Effector CD4-positive, alpha-beta T cell (primary cell): ENCODE measurements around the gene INPP5J. TPM values are rescaled to one million over a fixed set of nuclear protein-coding genes. Genes with fewer than 3 reads are reported as not detected.
A peak's percentile ranks its signal among the peaks of the same experiment; 100 is the strongest.
"Not testable (repeated sequence)": the region's sequence is repeated elsewhere in the genome, so short reads cannot be mapped to it uniquely, and the experiment has no call there.

Experiments used
- DNase-seq: peaks from one replicate; pipeline ENCODE4 v3.0.0-alpha.2; 2020
- total RNA-seq: gene quantifications from one replicate; lab custom pipeline; 2026; lab: John Stamatoyannopoulos, UW

INPP5J gene
- total RNA-seq = not detected

DNA sequence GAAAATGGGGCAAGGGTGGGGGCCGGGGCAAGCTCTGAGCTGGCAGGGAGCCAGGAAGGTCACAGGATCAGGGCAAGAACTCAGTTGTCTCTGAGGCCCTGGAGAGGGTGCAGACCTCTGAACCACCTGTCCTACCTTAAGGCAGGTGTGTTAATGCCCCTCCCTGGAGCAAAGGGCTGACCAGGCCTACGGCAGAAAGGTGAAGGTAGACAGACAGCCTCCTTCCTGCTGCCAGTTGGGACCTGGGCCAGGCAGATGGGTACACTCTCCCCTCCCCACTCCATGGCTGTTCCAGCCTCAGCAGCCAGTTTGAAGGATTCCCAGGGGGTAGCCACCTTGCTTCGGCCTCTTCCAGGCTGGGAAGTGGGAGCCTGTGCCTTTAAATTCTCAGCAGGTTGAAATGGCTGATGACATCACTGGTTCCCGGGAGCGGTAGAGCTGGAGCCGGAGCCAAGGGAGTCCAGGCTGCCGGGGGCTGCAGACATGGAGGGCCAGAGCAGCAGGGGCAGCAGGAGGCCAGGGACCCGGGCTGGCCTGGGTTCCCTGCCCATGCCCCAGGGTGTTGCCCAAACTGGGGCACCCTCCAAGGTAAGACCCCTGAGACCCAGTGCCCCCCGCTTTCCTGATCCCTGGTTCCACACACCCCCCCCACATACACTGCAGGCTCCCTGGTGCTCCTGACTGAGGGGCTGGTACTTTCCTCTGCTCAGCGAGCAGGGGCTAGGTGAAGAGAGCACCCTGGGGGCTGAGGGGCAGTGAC lies at the start of gene INPP5J:
INPP5J (plus strand) TSS at position 435 of the 760 bp plus-strand sequence; CDS start at position 484, 49 bp downstream.
- DNase-seq = no peak

- DNase-seq = not testable (repeated sequence)
Observed at GRCh38 chr22:31073125-31073524, 49.6 kb upstream of the INPP5J start.

GRCh38 chr22:31073545-31074145 lies 49.1 kb upstream of the INPP5J start:
- DNase-seq = not testable (repeated sequence)

- no peak for DNase-seq
Observed at GRCh38 chr22:31075961-31076360, 46.8 kb upstream of the INPP5J start.

DNA sequence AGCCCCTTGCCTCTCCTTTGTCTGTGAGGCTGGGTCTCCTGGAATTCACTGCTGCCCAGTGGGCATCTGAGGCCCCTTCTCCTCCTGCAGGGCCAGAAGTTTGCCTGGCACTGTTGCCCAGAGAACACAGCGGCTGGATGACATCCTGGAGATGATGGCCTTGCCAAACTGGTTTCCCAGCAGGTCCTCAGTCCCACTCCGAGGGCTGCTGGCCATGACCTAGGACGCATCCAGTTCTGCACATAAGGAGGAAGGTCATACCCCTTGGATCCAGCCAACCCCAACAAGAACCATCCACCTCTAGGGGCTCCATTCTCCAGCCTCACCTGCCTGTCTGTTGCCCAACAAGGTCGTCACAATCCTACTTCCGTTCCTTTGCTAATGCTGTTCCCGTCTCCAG lies 45.1 kb upstream of the INPP5J start:
- no peak for DNase-seq

DNA sequence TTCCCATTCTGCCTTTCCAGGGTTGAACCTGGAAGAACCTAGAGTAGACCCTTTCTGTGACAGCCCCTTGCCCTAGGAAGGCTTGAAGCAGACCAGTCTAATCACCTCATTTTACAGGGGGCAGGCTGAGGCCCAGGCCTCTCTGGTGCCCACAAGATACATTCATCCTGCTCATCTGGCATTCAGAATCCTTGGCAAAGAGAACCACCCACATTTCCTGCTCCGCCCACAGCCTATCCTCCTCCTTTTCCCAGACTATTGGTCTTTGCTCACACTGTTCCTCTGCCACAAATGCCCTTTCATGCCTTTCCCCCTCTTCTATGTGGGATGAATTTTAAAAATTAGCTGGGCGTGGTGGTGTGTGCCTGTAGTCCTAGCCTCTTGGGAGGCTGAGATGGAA lies 44.4 kb upstream of the INPP5J start:
- DNase-seq = not testable (repeated sequence)

DNA sequence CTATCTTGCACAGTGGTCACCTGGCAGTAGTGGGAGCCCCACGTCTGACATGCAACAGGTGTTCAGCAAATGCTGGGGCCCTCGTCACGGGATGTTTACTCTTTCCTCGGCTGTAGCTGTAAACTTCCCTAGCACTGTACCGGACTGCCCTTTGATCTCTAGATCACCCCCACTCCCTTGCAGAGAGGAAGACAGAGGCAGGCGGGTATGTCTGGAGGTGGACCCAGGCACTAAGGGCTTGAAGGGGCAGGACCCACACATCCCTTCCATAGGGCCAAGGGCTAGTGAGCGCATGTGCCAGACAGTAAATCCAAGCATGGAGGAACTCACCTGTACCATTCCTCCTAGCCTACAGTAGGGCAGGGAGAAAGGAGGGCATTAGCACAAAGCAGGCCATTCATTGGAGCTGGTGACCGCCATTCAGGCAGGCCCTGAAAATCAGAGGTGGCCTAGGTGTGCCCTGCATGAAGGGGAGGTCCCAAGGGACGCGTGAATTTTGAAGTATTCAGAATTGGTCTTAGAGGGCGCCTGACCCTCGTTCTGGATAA lies 43.6 kb upstream of the INPP5J start:
- DNase-seq = no peak

- DNase-seq = no peak
Observed at GRCh38 chr22:31080164-31080847, 42.5 kb upstream of the INPP5J start.

DNA sequence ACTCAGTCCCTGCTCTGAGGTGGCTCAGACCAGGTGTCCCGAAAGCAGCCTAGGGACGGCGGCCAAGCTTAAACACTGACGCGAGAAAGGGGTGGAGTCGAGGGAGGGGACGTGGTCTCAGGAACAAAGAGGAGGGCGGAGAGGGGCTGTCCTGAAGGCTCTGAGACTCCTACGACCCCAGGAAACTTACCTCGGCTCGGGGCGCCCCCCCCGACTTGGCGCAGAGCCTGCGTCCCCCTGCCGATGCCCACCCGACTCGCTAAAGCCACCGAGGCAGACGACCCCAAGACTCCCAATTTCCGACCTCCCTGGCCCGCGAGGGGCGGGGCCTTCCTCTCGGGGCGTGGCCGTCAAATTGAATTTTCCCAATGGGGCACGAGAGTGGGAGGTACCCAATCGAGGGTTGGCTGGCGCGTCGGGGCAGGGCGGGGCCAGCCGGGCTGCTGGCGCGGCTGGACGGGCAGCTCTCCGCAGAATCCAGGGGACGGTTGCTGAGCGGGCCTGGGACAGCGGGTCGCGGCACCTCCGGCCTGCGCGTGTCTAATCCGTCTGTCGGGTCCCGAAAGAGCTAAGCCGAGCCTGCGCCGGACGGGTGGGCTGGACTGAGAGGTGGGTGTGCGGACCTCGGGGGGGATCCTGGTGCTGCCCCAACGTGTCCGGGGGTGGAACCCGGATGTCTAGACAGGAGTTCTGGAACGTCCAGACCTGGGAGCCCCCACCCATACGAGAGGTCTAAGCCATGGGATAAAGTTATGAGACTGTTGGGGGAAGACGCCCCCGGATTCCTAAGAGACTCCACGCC lies 41.7 kb upstream of the INPP5J start, which contains the start of gene SMTN:
SMTN (plus strand) TSS at position 471 of the 802 bp plus-strand sequence. CDS start 1,941 bp downstream, outside the sequence.
- peak; percentile 82 for DNase-seq

DNA sequence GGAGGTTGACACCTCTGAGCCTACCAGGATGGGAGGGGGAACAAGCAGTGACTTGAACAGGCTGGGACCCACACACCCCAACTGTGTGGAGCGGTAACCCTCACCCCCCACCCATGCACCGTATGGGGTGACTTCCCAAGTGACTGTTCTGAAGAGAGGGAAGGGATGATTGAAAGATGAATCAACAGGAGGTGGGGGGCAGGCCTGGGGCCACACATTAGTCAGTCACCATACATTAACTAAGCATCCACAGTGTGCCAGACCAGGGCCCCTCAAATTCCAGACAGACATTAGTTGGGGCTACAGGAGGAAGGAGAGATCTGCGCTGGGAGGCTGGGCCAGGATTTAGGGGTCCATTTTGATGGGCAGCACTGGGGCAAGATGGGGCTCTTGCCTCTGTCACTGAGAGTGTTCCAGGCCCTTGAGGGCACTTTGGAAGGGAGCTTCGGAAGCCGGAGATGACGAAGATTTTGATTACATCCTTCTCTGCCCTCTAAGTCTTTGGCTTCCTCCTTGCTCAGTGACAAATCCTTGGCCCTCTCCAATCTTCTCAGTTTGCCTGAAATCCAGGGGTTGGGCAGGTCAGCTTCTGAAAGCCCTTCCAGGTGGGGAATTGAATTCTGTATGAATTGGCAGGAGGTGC lies 40.7 kb upstream of the INPP5J start:
- DNase-seq = no peak

DNA sequence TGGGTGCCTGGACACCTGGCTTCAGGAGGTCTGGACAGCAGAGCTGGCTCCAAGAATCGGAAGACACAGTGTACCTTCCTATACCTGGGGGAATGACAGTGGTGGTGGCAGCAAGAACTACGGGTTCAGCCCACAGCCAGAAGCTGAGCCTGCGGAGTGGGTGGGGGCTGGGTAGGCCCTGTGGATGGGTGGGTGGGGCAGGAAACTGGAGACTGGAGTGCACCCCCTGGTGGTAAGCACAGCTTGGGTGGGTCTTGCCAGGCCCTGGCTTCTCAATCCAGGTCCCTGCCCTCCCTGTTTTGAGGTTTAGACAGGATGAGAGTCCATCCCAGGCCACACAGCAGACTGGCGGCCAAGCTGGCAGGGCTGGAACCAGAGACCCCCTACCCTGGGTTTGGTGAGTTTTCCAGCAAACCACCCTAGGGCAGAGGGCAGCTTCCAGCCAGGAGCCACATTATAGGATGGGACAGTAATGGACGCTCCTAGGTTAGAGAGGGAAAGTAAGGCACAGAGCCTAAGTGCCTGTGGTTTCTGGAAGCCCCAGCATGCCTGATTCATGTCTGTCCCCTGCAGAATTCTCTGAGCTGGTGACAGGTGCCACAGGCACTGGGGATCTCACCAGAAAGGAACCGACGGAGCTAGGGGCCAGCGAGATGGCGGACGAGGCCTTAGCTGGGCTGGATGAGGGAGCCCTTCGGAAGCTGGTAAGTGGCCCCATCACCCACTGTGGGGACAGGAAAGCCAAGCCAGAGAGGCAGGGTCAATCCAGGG lies 40.0 kb upstream of the INPP5J start:
- peak; percentile 23 for DNase-seq

DNA sequence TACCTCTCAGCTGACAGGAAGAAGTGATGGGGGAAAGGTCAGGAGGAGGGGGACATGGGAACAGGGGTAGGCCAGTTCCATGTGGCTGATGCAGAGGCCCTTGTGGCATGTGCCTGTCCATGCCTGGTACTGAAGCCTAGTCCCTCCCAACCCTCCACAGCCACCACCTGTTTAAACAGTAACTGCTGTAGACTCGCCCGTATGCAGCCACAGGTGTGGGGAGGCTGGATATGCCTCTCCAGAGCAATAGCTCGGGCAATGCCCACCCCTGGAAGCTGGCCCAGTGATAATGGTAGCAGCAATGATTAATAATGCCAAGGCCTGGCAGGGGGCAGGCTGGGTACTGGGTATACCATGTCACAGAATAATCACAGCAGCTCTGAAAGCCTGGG lies 39.4 kb upstream of the INPP5J start:
- DNase-seq = no peak

DNA sequence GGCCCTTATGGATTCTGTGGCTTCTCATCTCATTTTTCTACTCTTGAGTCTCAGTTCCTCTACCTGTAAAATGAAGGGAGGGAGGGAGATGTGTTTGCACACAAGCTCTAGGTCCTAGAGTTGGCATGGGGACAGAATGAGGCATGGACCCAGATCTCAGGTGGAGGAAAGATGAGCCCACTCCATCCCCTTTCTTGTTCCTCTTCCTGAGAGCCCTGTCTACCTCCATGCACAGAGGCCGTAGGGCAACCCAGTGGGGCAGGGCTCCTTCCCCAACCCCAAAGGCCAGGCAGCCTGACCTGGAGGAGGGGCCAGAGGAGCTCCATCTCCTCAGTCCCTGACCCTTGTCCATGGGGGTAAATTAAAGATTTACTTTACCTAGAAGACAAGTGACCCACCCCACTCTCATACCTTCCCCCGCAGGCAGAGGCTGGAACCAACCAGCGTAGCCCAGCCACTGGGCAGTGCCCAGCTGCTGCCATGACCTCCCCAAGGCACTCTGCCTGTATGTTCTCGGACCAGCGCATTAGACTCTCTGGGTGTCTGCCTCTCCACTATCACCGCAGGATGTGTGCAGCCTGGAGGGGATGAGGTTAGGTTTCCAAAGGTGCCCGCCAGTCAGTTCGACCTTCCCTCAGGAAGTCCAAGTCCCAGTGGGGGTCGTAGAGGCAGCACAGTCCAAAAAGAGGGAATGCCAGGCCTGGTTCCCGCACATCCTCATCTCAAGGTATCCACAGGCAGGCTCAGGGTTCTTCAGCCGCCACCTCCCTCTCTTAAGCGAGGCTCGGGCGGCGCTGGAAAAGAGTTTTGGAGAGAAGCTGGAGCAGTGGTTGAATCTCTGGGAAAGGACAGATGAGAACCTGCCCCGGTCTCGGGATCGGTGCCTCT lies 38.6 kb upstream of the INPP5J start:
- no peak for DNase-seq

DNA sequence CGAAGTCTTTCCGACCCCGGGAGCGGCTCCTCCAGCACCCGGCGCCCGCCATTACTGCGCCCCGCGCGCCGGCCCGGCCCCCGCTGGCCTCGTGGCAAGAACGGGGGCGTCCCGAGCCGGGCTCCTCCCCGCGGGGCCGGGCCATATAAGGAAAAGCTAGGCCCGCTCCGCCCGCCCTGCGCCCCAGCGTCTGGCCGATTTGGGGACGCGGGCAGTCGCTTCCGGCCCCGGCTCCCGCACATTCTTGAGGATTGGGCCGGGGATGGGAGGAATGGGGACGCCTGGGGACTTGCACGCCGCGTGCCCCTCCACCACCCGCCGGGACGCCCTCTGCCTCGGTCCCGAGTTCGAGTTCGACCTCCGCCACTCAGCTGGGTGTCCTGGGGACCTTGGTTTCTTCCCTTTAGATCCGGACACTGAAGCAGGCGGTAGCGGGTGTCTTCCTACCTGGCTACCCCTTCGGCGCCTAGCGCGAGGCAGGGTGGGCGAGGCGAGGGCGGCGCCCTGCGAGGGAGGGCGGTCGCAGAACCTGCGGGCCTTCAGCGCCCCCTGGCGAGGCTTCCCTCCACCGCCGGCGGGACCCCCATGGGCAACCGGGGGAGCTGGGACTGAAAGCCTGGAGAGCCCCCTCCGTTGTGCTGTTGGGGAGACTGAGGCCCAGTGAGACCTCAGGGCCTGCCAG lies 37.8 kb upstream of the INPP5J start:
- DNase-seq = peak; percentile 81

DNA sequence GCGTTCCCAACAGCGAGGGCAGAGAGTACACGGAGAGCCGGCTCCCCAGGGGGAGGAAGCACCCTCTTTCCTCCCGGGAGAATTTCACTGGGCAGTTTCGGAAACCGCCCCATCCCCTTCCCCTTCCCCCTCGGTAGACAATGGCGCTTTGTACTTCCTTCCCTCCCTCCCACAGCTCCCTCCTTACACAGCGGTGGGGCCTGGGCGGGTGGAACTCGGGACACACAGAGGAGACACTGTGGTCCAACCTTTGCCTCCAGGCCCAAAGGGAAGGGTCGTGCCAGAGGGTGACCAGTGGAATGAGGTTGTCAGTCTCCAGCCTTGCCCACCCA lies 37.3 kb upstream of the INPP5J start:
- no peak for DNase-seq

DNA sequence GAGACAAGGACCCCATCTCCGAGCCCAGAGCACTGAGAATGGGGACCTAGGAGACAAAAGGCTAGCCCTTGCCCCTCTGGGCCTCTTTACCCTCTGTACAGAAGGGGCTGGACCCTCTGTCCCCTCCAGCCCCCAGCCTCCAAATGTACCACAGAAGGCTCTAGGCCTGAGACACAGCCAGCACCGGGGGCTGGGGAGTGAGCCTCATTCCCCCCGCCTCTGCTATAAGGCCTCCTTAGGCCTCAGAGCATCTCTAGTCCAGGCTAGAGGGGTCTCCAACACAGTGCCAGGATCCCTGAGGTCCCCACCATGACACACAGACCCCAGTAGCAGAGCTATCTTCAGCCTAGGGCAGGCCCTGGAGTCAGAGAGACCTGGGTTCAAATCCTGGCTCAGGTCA lies 36.8 kb upstream of the INPP5J start:
- no peak for DNase-seq

GRCh38 chr22:31086703-31087330 lies 35.9 kb upstream of the INPP5J start:
- DNase-seq = no peak

DNA sequence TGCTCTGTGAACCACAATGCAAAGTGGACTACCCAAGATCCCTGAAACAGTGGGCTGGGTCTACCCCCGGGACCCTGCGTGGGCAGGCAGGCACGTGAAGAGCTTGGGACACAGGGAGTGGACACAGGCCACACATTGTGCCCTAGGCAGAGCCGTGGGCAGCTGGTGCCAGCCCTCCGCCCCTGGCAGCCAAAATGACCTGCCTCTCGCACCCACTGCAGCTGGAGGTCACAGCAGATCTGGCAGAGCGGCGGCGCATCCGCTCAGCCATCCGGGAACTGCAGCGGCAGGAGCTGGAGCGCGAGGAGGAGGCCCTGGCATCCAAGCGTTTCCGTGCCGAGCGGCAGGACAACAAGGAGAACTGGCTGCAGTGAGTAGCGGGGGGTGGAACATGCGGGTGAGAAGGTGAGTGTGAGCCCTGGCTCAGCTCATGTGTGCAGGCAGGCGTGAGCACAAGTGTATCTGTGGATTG lies 35.0 kb upstream of the INPP5J start:
- DNase-seq = no peak
